HG03354 (cell line): Measurements from ENCODE around the gene GSE1.

Experiments used
- ATAC-seq: cut with Tn5 transposase; IDR thresholded peaks from one replicate; pipeline ENCODE4 v1.9.1; 2021; ENCODE audit warnings: mild to moderate bottlenecking; ENCODE audit not compliant: unreplicated experiment, poor library complexity, severe bottlenecking

Gene GSE1

GRCh38 chr16:85641305-85641704 is 28.2 kb downstream of the GSE1 start:
- ATAC-seq, result no peak

DNA sequence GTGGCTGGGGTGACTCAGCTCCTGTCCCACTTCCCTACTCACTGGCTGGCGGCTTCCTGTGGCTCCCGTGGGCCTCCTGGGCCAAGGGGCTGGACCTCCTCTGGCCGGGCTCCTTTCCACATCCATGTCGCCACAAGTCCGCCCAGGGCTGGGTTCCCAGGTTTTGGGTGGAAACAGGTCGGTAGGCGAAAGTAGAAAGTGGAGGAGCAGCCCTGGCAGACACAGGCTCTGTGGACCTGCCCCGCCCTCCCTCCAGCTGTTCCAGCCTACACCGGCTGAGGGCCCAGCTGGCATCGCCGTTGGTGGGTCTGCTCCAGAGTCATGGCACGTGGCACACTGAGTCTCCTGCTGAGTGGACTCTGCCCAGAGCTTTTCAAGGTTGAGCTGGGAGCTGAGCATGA is 28.7 kb downstream of the GSE1 start:
- no peak for ATAC-seq

DNA sequence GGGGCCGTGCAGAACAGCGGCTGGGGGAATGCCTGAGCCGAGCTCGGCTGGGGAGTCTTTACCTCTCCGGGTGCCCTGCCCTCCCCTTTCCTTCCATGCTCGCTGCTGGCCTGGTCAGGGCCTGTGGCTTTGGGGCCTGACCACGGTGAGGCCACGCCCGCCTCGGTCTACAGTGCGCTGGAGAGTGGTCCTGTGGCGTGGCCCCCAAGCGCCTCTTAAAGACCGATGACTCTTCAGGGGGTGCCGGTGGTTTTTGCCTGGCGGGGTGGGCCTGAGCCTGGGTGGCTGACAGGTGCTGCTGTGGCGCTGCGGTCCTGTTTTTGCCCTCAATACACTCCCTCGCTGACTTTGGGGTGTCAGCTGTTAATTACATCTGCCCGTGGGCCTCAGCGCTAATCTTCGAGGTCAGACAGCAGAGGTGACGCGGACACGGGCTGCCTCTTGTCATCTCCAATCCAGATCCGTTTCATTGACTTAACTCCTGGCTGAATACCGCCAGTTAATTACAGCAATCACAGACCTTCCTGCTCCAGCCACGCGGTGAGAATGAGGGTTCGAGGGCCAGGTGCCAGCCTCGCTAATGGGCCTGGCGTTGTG is 29.7 kb downstream of the GSE1 start:
- ATAC-seq, result no peak

GRCh38 chr16:85643631-85644030 is 30.5 kb downstream of the GSE1 start:
- ATAC-seq, result no peak

- ATAC-seq, result no peak
These were observed 31.1 kb downstream of the GSE1 start for GRCh38 chr16:85644093-85644712.

DNA sequence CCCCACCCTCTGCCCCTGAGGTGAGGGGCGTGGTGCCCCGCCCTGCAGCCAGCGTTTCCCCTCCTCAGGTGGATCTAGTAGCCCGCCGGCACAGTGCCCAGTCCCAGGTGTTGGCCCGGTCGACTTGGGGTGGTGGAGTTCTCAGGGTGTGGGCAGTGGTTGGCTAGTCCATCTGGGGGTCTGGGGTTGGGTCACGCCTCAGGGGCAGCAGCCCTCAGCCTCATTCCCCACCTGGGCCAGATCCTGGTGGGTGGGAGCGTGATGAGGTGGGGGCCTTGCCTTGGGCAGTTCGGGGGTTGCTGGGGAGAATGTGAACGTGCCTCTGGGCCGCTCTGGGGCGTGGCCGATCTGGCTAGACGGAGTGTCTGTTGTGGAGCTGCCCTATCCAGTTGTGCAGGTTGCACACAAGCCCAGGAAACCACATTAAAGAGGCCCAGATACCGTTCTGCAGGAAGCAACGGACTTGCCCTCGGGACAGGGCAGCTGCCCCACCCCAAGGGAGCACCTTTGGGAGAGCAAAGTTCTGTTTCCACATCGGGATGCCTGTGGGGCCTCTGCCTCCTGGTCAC is 32.0 kb downstream of the GSE1 start:
- ATAC-seq, result no peak

GRCh38 chr16:85646358-85646907 is 33.3 kb downstream of the GSE1 start:
- no peak for ATAC-seq

DNA sequence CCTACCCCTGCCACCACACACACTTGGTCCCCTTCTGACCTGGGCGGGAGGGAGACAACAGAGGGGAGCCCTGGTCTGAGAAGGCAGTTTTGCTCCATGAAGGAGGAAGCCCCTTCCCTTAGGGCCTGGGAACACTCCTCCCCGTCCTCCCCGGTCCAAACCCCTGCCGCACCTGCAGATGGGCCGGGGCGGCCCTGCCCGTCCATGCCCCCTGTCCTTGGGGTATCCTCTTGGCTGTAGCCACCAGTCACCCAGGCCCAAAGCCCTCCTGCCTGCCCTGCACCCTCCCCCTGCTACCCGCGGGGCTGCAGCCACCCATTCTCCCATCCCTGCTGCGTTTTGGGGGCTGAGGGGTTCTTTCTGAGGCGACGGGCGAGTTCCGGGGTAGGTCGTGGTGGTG is 33.9 kb downstream of the GSE1 start:
- no peak for ATAC-seq

- no peak for ATAC-seq
These were observed 35.1 kb downstream of the GSE1 start for GRCh38 chr16:85648070-85648714.

- no peak for ATAC-seq
These were observed 35.7 kb downstream of the GSE1 start for GRCh38 chr16:85648805-85649204.

- ATAC-seq, result no peak
These were observed 36.5 kb downstream of the GSE1 start for GRCh38 chr16:85649411-85650134.

DNA sequence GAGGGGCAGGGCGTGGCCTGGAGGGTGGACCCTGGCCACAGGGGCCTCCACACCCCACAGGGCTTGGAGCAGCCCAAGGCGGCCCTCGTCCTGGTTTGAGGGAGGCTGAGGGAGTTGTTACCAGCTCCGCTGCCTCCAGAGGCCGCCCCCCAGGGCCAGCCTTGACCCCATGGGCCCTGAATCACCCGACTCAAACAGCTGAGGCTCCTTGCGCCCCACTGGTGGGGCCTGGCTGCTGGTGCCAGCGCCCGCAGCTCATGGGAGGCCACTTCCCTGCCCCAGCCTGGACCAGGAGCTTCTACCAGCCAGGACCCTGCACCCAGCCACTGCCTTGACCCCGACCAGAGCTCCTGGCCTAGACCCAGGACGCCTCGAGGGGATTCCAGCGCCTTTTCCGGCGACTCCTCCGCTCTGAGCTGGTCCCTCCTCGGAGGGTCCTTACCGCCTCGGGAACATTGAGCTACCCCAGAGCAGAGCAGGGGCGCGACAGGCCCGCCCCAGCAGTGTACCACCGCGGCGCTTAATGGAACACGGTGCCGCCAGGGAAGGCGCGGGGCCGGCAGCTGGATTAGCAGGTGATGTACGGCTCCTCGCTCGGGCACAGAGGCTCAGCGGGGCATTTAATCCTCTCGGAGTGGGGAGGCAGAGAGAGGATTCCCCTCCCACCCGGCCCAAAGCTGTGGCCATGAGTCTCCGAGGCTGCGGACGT is 37.2 kb downstream of the GSE1 start:
- ATAC-seq, result no peak

GRCh38 chr16:85650844-85651628 is 37.9 kb downstream of the GSE1 start:
- ATAC-seq, result no peak

- no peak for ATAC-seq
These were observed 38.7 kb downstream of the GSE1 start for GRCh38 chr16:85651629-85652430.

DNA sequence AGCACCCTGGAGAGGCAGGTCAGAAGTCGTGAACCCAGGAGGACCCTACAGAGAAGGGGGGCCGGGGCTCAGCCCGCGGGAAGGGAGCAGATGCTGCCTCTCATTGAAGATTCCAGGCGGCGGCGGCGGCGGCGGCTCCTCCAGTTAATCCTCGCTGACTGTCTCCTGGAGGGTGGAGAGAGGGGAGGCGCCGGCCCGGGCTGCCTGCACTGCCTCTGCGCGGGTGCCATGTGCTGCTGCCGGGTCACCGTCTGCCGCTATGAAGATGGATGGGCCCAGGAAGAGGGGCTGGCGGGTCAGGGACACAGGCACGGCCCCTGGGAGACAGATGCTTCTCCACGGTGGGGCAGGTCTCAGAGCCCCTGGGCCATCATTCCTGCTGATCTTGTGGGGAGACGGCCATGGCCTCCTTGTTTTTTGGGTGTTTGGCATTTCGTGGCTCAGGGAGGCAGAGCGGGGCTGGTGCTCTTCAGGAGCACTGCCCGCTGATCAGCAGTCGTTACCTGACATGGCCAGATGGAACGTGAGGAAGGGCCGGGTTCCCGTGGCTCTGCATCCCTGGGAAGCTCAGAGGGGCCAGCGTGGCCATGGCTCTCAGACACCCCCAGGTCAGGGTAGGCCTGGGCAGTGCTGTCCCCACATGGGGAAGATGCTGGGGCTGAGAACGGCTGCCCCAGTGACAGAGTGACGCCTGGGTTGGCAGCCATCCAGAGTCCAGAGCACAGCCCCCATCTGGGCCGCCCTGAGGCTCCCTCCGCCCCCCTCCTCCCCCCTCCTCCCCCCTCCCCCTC is 39.5 kb downstream of the GSE1 start:
- ATAC-seq, result no peak

- no peak for ATAC-seq
These were observed 40.3 kb downstream of the GSE1 start for GRCh38 chr16:85653290-85653891.
